ENCODE data around the gene SLC16A2. TPM values are rescaled to one million over a fixed set of nuclear protein-coding genes. Genes with fewer than 3 reads are reported as not detected.

The SLC16A2 gene
- total and polyA plus RNA-seq, 9 donors, result 8.1 to 41.4 (median 24.1) TPM

GRCh38 chrX:74383611-74384010 is 37.7 kb upstream of the SLC16A2 start:
- Histone ChIP-seq H3K27me3 (no peaks in the 10 kb centered on the region), H3K36me3 (no peaks in the 10 kb centered on the region), H3K27ac (no peak overlapping the region), H3K4me1 (ENCODE audit: insufficient read depth) (no peaks in the 10 kb centered on the region), H3K9me3 (no peaks in the 10 kb centered on the region), H3K4me3 (no peak overlapping the region)
- TF ChIP-seq EP300 (IDR thresholded peaks at IDR 0.05) (no peak), POLR2A (IDR thresholded peaks at IDR 0.05) (no peak), CTCF (IDR thresholded peaks at IDR 0.05) (no peak)
- 27 to 36% (median 35%) methylated on average over 2 of the region's 2 CpGs for WGBS, 3 donors
- peak; percentile 15 to 42 (median 27) for DNase-seq
- intact Hi-C loops (cut with DNase I), result loop anchor here in 1 of 4 donors (5.0 kb wide), 1 partner anchor 169 kb away; no protein-coding TSS in a partner anchor

GRCh38 chrX:74389016-74389722 is 32.1 kb upstream of the SLC16A2 start:
- H3K27ac ChIP-seq, result no peak overlapping the region
- TF ChIP-seq CTCF (IDR thresholded peaks at IDR 0.05) (no peak), EP300 (IDR thresholded peaks at IDR 0.05) (no peak), POLR2A (IDR thresholded peaks at IDR 0.05) (no peak)
- no peaks in the 10 kb centered on the region for H3K9me3 ChIP-seq
- 65 to 66% (median 65%) methylated on average over 2 of the region's 2 CpGs for WGBS, 3 donors
- no peak for DNase-seq
- intact Hi-C loops (cut with DNase I), result no loop called here
- no peaks in the 10 kb centered on the region for H3K36me3 ChIP-seq
- no peaks in the 10 kb centered on the region for H3K27me3 ChIP-seq
- no peak overlapping the region for H3K4me3 ChIP-seq
- no peaks in the 10 kb centered on the region for H3K4me1 ChIP-seq (ENCODE audit: insufficient read depth)

GRCh38 chrX:74395556-74395955 is 25.7 kb upstream of the SLC16A2 start:
- 90 to 100% (median 98%) methylated on average over 1 of the region's 1 CpG for WGBS, 3 donors
- no peaks in the 10 kb centered on the region for H3K9me3 ChIP-seq
- TF ChIP-seq CTCF (IDR thresholded peaks at IDR 0.05), result no peak
- TF ChIP-seq EP300 (IDR thresholded peaks at IDR 0.05), result no peak
- no peak for TF ChIP-seq POLR2A (IDR thresholded peaks at IDR 0.05)
- no peaks in the 10 kb centered on the region for H3K4me1 ChIP-seq (ENCODE audit: insufficient read depth)
- H3K27me3 ChIP-seq, result no peaks in the 10 kb centered on the region
- H3K36me3 ChIP-seq, result no peaks in the 10 kb centered on the region
- intact Hi-C loops (cut with DNase I), result no loop called here
- H3K27ac ChIP-seq, result no peak overlapping the region
- H3K4me3 ChIP-seq, result no peak overlapping the region
- DNase-seq, result no peak

- Histone ChIP-seq H3K9me3 (no peaks in the 10 kb centered on the region), H3K4me3 (no peak overlapping the region), H3K4me1 (ENCODE audit: insufficient read depth) (no peaks in the 10 kb centered on the region), H3K27me3 (no peaks in the 10 kb centered on the region), H3K27ac (no peak overlapping the region), H3K36me3 (no peaks in the 10 kb centered on the region)
- WGBS, 3 donors, result 40 to 54% (median 53%) methylated on average over 2 of the region's 2 CpGs
- intact Hi-C loops (cut with DNase I), result no loop called here
- no peak for DNase-seq
- no peak for TF ChIP-seq POLR2A (IDR thresholded peaks at IDR 0.05)
- TF ChIP-seq EP300 (IDR thresholded peaks at IDR 0.05), result no peak
- no peak for TF ChIP-seq CTCF (IDR thresholded peaks at IDR 0.05)
These were observed 15.3 kb upstream of the SLC16A2 start for GRCh38 chrX:74405973-74406489.

All from ovary (tissue), 9 donors.